Activated B cell treated with CpG ODN at 0.5 μM for 24 hours (primary cell): Measurements from ENCODE around the gene NR3C2. TPM values are rescaled to one million over a fixed set of nuclear protein-coding genes. Genes with fewer than 3 reads are reported as not detected.

Experiments used
- ATAC-seq: fragments of 200-7000 bp; cut with Tn5 transposase; one replicate; pipeline ENCODE4 v1.10.0; 2021; ENCODE audit warnings: low read depth, mild to moderate bottlenecking, moderate library complexity
- CTCF ChIA-PET: fragments of 350-600 bp; sonication (Branson Sonifier 250); formaldehyde crosslinking; loops from one replicate; lab custom pipeline; 2021; ENCODE audit warnings: antibody characterized with exemption; lab: Charles Lee
- POLR2A ChIA-PET: fragments of 350-600 bp; sonication (Branson Sonifier 250); formaldehyde crosslinking; loops from one replicate; lab custom pipeline; 2021; ENCODE audit warnings: antibody characterized with exemption; lab: Charles Lee
- DNase-seq: peaks from one replicate; pipeline ENCODE4 v3.0.0; 2022
- H3K27ac Mint-ChIP-seq: one replicate; pipeline ENCODE4 v1.8.0; 2020; ENCODE audit warnings: mixed read lengths
- H3K27me3 Mint-ChIP-seq: one replicate; pipeline ENCODE4 v1.8.0; 2021; ENCODE audit warnings: mixed read lengths
- H3K36me3 Mint-ChIP-seq: one replicate; pipeline ENCODE4 v1.8.0; 2021; ENCODE audit warnings: low read depth, mixed read lengths
- H3K4me1 Mint-ChIP-seq: one replicate; pipeline ENCODE4 v1.8.0; 2021; ENCODE audit warnings: mixed read lengths
- H3K4me3 Mint-ChIP-seq: one replicate; pipeline ENCODE4 v1.8.0; 2020; ENCODE audit warnings: mild to moderate bottlenecking, mixed read lengths
- H3K9me3 Mint-ChIP-seq: one replicate; pipeline ENCODE4 v1.8.0; 2020; ENCODE audit warnings: mixed read lengths
- CTCF ChIP-seq: fragments of 200-600 bp; IDR thresholded peaks from one replicate; pipeline ENCODE4 v1.8.0; 2022; ENCODE audit warnings: antibody characterized with exemption, mild to moderate bottlenecking
- intact Hi-C: fragments of 100-400 bp; cut with micrococcal nuclease; formaldehyde crosslinking; loops from one replicate; pipeline ENCODE4 v1.15.1; 2024
- total RNA-seq: library from RNA; stranded (reverse); gene quantifications from 2 replicates; pipeline ENCODE4 v1.2.3, GENCODE V29; 2022

The NR3C2 gene
- total RNA-seq, 1 donor from 2014 or later = 4.5 TPM

- ChIA-PET CTCF (no interaction called here), POLR2A (no interaction called here)
- no peak for TF ChIP-seq CTCF
- no peak for DNase-seq
- Mint-ChIP-seq H3K27ac (no peak overlapping the region), H3K27me3 (no peaks in the 10 kb centered on the region), H3K4me3 (no peak overlapping the region), H3K36me3 (peaks cover 2% of the 10 kb centered on the region), H3K4me1 (peaks cover 19% of the 10 kb centered on the region), H3K9me3 (peaks cover 3% of the 10 kb centered on the region)
- intact Hi-C loops = no loop called here
- no peak for ATAC-seq
Measured at GRCh38 chr4:148216321-148216720, 225.9 kb downstream of the NR3C2 start.

GRCh38 chr4:148215202-148215601, 227.0 kb downstream of the NR3C2 start:
- CTCF ChIA-PET = no interaction called here

GRCh38 chr4:148214529-148215166, 227.6 kb downstream of the NR3C2 start:
- POLR2A ChIA-PET = no interaction called here
- Mint-ChIP-seq H3K4me3 (no peak overlapping the region), H3K9me3 (peaks cover 3% of the 10 kb centered on the region), H3K27ac (no peak overlapping the region), H3K27me3 (no peaks in the 10 kb centered on the region), H3K4me1 (peaks cover 19% of the 10 kb centered on the region), H3K36me3 (peaks cover 2% of the 10 kb centered on the region)
- DNase-seq (no peak), ATAC-seq (no peak)
- intact Hi-C loops = no loop called here
- no peak for TF ChIP-seq CTCF
- CTCF ChIA-PET = no interaction called here

More at GRCh38 chr4:148215202-148215601, 227.0 kb downstream of the NR3C2 start:
- ATAC-seq = no peak
- H3K4me3 Mint-ChIP-seq = no peak overlapping the region
- POLR2A ChIA-PET = no interaction called here
- TF ChIP-seq CTCF = no peak
- H3K36me3 Mint-ChIP-seq = peaks cover 2% of the 10 kb centered on the region
- intact Hi-C loops = no loop called here
- no peak overlapping the region for H3K27ac Mint-ChIP-seq
- DNase-seq = no peak
- peaks cover 19% of the 10 kb centered on the region for H3K4me1 Mint-ChIP-seq
- H3K27me3 Mint-ChIP-seq = no peaks in the 10 kb centered on the region
- H3K9me3 Mint-ChIP-seq = peaks cover 3% of the 10 kb centered on the region

GRCh38 chr4:148211533-148211932, 230.7 kb downstream of the NR3C2 start:
- ChIA-PET CTCF (no interaction called here), POLR2A (no interaction called here)
- no peak overlapping the region for H3K27ac Mint-ChIP-seq
- no peaks in the 10 kb centered on the region for H3K9me3 Mint-ChIP-seq
- DNase-seq (no peak), ATAC-seq (no peak)
- intact Hi-C loops = no loop called here
- H3K4me1 Mint-ChIP-seq = peaks cover 6% of the 10 kb centered on the region
- H3K36me3 Mint-ChIP-seq = no peaks in the 10 kb centered on the region
- no peak overlapping the region for H3K4me3 Mint-ChIP-seq
- no peaks in the 10 kb centered on the region for H3K27me3 Mint-ChIP-seq
- no peak for TF ChIP-seq CTCF

GRCh38 chr4:148210661-148211060, 231.6 kb downstream of the NR3C2 start:
- intact Hi-C loops = no loop called here
- no peaks in the 10 kb centered on the region for H3K36me3 Mint-ChIP-seq
- H3K27ac Mint-ChIP-seq = no peak overlapping the region
- no peaks in the 10 kb centered on the region for H3K27me3 Mint-ChIP-seq
- ChIA-PET CTCF (no interaction called here), POLR2A (no interaction called here)
- no peak for TF ChIP-seq CTCF
- H3K4me1 Mint-ChIP-seq = peaks cover 4% of the 10 kb centered on the region
- no peaks in the 10 kb centered on the region for H3K9me3 Mint-ChIP-seq
- no peak overlapping the region for H3K4me3 Mint-ChIP-seq
- ATAC-seq (no peak), DNase-seq (no peak)
